ENCODE data around the gene ZBTB45. TPM values are rescaled to one million over a fixed set of nuclear protein-coding genes. Genes with fewer than 3 reads are reported as not detected.

ZBTB45 gene
- total RNA-seq, 1 experiment from 2014 or later: 19.7 TPM

DNA sequence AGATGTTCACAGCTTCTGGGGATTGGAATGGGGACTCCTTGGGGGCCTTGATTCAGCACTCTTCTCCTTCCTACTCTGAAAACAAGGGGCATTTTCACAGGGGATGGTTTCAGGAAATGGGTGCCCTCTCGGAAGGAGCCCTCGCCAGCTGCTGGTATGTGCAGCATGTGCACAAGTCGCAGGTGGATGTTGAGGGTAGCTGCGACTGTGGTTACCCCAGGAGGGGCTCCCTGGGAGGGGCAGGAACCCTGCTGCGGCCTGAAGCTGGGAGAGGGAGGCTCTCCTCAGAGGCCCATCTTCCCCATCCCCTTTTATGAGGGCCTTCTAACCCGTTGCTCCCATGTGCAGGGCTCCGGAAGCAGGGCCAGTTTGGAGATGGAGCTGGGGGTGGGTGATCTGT, 37.2 kb downstream of the ZBTB45 start:
- H3K4me1 Mint-ChIP-seq: no peaks in the 10 kb centered on the region
- TF ChIP-seq, protein P1, sequence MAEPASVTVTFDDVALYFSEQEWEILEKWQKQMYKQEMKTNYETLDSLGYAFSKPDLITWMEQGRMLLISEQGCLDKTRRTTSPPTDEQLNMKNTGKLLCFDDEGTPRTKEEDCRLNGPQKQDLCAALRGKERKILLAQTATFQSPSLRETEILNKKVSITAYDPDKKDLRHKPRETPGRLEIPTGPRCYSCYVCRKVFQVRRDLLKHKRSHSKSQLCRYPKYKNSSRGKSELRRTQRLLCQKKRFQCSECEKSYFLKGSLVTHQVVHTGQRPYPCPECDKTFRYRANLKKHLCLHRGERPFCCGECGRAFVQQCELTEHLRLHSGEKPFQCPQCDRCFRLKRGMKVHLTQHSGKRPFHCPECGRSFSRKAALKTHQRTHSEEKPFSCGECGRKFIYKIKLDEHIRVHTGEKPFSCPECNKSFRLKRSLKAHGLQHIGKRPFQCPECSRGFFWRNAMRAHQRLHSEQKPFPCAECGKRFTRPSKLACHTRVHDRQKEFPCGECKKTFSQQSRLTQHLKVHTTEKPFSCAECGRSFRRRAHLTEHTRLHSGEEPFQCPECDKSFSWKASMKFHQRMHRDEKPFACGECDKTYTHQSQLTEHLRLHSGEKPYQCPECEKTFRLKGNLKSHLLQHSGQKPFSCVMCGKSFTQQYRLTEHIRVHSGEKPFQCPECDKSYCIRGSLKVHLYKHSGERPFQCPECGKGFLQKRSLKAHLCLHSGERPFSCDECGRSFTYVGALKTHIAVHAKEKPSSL (CRISPR knock-in tag; conservative IDR thresholded peaks at IDR 0.05): no peak
- TF ChIP-seq, protein P2, sequence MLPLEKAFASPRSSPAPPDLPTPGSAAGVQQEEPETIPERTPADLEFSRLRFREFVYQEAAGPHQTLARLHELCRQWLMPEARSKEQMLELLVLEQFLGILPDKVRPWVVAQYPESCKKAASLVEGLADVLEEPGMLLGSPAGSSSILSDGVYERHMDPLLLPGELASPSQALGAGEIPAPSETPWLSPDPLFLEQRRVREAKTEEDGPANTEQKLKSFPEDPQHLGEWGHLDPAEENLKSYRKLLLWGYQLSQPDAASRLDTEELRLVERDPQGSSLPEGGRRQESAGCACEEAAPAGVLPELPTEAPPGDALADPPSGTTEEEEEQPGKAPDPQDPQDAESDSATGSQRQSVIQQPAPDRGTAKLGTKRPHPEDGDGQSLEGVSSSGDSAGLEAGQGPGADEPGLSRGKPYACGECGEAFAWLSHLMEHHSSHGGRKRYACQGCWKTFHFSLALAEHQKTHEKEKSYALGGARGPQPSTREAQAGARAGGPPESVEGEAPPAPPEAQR (CRISPR knock-in tag; IDR thresholded peaks at IDR 0.05): no peak
- TF ChIP-seq, protein P3, sequence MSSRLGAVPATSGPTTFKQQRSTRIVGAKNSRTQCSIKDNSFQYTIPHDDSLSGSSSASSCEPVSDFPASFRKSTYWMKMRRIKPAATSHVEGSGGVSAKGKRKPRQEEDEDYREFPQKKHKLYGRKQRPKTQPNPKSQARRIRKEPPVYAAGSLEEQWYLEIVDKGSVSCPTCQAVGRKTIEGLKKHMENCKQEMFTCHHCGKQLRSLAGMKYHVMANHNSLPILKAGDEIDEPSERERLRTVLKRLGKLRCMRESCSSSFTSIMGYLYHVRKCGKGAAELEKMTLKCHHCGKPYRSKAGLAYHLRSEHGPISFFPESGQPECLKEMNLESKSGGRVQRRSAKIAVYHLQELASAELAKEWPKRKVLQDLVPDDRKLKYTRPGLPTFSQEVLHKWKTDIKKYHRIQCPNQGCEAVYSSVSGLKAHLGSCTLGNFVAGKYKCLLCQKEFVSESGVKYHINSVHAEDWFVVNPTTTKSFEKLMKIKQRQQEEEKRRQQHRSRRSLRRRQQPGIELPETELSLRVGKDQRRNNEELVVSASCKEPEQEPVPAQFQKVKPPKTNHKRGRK (CRISPR knock-in tag; IDR thresholded peaks at IDR 0.05; ENCODE audit: borderline replicate concordance): no peak
- TF ChIP-seq CBFB (CRISPR knock-in tag; IDR thresholded peaks at IDR 0.05; ENCODE audit: low read depth): no peak
- TF ChIP-seq, protein P4, sequence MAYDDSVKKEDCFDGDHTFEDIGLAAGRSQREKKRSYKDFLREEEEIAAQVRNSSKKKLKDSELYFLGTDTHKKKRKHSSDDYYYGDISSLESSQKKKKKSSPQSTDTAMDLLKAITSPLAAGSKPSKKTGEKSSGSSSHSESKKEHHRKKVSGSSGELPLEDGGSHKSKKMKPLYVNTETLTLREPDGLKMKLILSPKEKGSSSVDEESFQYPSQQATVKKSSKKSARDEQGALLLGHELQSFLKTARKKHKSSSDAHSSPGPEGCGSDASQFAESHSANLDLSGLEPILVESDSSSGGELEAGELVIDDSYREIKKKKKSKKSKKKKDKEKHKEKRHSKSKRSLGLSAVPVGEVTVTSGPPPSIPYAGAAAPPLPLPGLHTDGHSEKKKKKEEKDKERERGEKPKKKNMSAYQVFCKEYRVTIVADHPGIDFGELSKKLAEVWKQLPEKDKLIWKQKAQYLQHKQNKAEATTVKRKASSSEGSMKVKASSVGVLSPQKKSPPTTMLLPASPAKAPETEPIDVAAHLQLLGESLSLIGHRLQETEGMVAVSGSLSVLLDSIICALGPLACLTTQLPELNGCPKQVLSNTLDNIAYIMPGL (CRISPR knock-in tag; IDR thresholded peaks at IDR 0.05): no peak
- DNase-seq (ENCODE audit: low spot score) (no peak), ATAC-seq (no peak)
- CTCF ChIA-PET: interaction anchor here (0.6 to 1.1 kb wide), 2 partner anchors 37 to 38 kb away, joined by 3 read pairs; no protein-coding TSS in a partner anchor
- POLR2A ChIA-PET: no interaction called here
- no peak overlapping the region for H3K4me3 Mint-ChIP-seq
- H3K27me3 Mint-ChIP-seq (ENCODE audit: low read depth): no peaks in the 10 kb centered on the region; the same call in none of the 2 replicates
- peaks cover 4% of the 10 kb centered on the region; the same call in 1 of the 2 replicates for H3K9me3 Mint-ChIP-seq
- H3K36me3 Mint-ChIP-seq: no peaks in the 10 kb centered on the region
- no peak overlapping the region for H3K27ac Mint-ChIP-seq

DNA sequence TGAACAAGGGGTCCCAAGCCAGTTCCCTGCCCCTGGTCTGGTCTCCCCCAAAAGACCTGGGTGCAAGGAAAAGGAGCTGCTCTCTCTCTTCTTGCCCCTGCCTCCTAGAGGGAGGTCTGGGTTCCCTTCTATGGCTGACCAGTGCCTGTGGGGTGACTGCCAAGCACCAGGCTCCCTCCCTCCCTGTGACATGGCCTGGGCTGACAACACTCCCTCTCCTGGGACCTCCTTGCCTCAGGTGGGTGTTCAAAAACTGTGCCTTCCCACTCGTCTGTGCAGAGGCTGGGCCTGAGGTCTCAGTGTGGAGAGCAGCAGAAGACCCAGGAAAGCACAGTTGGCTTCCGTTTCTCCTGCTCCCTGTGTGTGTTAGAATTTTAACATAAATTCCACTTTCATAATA, 38.8 kb downstream of the ZBTB45 start:
- no peak overlapping the region for H3K4me3 Mint-ChIP-seq
- TF ChIP-seq, protein P5, sequence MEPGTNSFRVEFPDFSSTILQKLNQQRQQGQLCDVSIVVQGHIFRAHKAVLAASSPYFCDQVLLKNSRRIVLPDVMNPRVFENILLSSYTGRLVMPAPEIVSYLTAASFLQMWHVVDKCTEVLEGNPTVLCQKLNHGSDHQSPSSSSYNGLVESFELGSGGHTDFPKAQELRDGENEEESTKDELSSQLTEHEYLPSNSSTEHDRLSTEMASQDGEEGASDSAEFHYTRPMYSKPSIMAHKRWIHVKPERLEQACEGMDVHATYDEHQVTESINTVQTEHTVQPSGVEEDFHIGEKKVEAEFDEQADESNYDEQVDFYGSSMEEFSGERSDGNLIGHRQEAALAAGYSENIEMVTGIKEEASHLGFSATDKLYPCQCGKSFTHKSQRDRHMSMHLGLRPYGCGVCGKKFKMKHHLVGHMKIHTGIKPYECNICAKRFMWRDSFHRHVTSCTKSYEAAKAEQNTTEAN (CRISPR knock-in tag; IDR thresholded peaks at IDR 0.05): no peak
- TF ChIP-seq ZNF219 (CRISPR knock-in tag; IDR thresholded peaks at IDR 0.05; ENCODE audit: borderline replicate concordance) (no peak), ATF1 (CRISPR knock-in tag; IDR thresholded peaks at IDR 0.05) (no peak), TEAD4 (CRISPR knock-in tag; IDR thresholded peaks at IDR 0.05) (no peak), MXD4 (CRISPR knock-in tag; IDR thresholded peaks at IDR 0.05; ENCODE audit: borderline replicate concordance) (no peak), NR3C1 (CRISPR knock-in tag; conservative IDR thresholded peaks at IDR 0.05; ENCODE audit: low read depth) (no peak), CBFB (CRISPR knock-in tag; IDR thresholded peaks at IDR 0.05; ENCODE audit: low read depth) (no peak), TP53 (CRISPR knock-in tag; IDR thresholded peaks at IDR 0.05) (no peak), JUN (CRISPR knock-in tag; IDR thresholded peaks at IDR 0.05) (no peak)
- TF ChIP-seq, protein P6, sequence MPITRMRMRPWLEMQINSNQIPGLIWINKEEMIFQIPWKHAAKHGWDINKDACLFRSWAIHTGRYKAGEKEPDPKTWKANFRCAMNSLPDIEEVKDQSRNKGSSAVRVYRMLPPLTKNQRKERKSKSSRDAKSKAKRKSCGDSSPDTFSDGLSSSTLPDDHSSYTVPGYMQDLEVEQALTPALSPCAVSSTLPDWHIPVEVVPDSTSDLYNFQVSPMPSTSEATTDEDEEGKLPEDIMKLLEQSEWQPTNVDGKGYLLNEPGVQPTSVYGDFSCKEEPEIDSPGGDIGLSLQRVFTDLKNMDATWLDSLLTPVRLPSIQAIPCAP (CRISPR knock-in tag; IDR thresholded peaks at IDR 0.05): no peak
- TF ChIP-seq, protein P7, sequence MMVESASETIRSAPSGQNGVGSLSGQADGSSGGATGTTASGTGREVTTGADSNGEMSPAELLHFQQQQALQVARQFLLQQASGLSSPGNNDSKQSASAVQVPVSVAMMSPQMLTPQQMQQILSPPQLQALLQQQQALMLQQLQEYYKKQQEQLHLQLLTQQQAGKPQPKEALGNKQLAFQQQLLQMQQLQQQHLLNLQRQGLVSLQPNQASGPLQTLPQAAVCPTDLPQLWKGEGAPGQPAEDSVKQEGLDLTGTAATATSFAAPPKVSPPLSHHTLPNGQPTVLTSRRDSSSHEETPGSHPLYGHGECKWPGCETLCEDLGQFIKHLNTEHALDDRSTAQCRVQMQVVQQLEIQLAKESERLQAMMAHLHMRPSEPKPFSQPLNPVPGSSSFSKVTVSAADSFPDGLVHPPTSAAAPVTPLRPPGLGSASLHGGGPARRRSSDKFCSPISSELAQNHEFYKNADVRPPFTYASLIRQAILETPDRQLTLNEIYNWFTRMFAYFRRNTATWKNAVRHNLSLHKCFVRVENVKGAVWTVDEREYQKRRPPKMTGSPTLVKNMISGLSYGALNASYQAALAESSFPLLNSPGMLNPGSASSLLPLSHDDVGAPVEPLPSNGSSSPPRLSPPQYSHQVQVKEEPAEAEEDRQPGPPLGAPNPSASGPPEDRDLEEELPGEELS (CRISPR knock-in tag; IDR thresholded peaks at IDR 0.05): no peak
- TF ChIP-seq, protein P8, sequence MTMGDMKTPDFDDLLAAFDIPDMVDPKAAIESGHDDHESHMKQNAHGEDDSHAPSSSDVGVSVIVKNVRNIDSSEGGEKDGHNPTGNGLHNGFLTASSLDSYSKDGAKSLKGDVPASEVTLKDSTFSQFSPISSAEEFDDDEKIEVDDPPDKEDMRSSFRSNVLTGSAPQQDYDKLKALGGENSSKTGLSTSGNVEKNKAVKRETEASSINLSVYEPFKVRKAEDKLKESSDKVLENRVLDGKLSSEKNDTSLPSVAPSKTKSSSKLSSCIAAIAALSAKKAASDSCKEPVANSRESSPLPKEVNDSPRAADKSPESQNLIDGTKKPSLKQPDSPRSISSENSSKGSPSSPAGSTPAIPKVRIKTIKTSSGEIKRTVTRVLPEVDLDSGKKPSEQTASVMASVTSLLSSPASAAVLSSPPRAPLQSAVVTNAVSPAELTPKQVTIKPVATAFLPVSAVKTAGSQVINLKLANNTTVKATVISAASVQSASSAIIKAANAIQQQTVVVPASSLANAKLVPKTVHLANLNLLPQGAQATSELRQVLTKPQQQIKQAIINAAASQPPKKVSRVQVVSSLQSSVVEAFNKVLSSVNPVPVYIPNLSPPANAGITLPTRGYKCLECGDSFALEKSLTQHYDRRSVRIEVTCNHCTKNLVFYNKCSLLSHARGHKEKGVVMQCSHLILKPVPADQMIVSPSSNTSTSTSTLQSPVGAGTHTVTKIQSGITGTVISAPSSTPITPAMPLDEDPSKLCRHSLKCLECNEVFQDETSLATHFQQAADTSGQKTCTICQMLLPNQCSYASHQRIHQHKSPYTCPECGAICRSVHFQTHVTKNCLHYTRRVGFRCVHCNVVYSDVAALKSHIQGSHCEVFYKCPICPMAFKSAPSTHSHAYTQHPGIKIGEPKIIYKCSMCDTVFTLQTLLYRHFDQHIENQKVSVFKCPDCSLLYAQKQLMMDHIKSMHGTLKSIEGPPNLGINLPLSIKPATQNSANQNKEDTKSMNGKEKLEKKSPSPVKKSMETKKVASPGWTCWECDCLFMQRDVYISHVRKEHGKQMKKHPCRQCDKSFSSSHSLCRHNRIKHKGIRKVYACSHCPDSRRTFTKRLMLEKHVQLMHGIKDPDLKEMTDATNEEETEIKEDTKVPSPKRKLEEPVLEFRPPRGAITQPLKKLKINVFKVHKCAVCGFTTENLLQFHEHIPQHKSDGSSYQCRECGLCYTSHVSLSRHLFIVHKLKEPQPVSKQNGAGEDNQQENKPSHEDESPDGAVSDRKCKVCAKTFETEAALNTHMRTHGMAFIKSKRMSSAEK (CRISPR knock-in tag; IDR thresholded peaks at IDR 0.05; ENCODE audit: borderline replicate concordance): no peak
- TF ChIP-seq, protein P9, sequence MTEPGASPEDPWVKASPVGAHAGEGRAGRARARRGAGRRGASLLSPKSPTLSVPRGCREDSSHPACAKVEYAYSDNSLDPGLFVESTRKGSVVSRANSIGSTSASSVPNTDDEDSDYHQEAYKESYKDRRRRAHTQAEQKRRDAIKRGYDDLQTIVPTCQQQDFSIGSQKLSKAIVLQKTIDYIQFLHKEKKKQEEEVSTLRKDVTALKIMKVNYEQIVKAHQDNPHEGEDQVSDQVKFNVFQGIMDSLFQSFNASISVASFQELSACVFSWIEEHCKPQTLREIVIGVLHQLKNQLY (CRISPR knock-in tag; IDR thresholded peaks at IDR 0.05): no peak

More for the DNA sequence above, 38.8 kb downstream of the ZBTB45 start:
- H3K9me3 Mint-ChIP-seq: no peaks in the 10 kb centered on the region
- no peak overlapping the region for H3K27ac Mint-ChIP-seq
- H3K4me1 Mint-ChIP-seq: peaks cover 5% of the 10 kb centered on the region
- no peaks in the 10 kb centered on the region; the same call in none of the 2 replicates for H3K27me3 Mint-ChIP-seq (ENCODE audit: low read depth)
- DNase-seq (ENCODE audit: low spot score) (no peak), ATAC-seq (no peak)
- H3K36me3 Mint-ChIP-seq: no peaks in the 10 kb centered on the region
- CTCF ChIA-PET: interaction anchor here (0.8 kb wide), 1 partner anchor 38 kb away, joined by 3 read pairs; the partner anchor contains the start of gene ZBTB45
- POLR2A ChIA-PET: no interaction called here

All from WTC11 (cell line).